UCSD-AML1 (cell line): Measurements from ENCODE around the gene LRRC55.
"Not testable (repeated sequence)": the region's sequence is repeated elsewhere in the genome, so short reads cannot be mapped to it uniquely, and the experiment has no call there.

Source experiments
- DNase-seq: peaks from one replicate; lab custom pipeline; 2025; ENCODE audit not compliant: unreplicated experiment; lab: John Stamatoyannopoulos, UW

LRRC55 gene

GRCh38 chr11:57160665-57161064 is 21.1 kb upstream of the LRRC55 start:
- no peak for DNase-seq

GRCh38 chr11:57161351-57161750 is 20.4 kb upstream of the LRRC55 start:
- DNase-seq = no peak

- no peak for DNase-seq
Observed at GRCh38 chr11:57162179-57162898, 19.4 kb upstream of the LRRC55 start.

- DNase-seq = no peak
Observed at GRCh38 chr11:57163160-57163868, 18.4 kb upstream of the LRRC55 start.

GRCh38 chr11:57164317-57164716 is 17.4 kb upstream of the LRRC55 start:
- no peak for DNase-seq

GRCh38 chr11:57167125-57167846 is 14.5 kb upstream of the LRRC55 start:
- no peak for DNase-seq

- not testable (repeated sequence) for DNase-seq
Observed at GRCh38 chr11:57169732-57170313, 11.9 kb upstream of the LRRC55 start.

- no peak for DNase-seq
Observed at GRCh38 chr11:57172031-57172430, 9.7 kb upstream of the LRRC55 start.

GRCh38 chr11:57174656-57175055 is 7.1 kb upstream of the LRRC55 start:
- DNase-seq = no peak

GRCh38 chr11:57175478-57175877 is 6.3 kb upstream of the LRRC55 start:
- DNase-seq = no peak

GRCh38 chr11:57178334-57178733 is 3.4 kb upstream of the LRRC55 start:
- no peak for DNase-seq

- DNase-seq = no peak
Observed at GRCh38 chr11:57179681-57180080, 2.1 kb upstream of the LRRC55 start.

- DNase-seq = no peak
Observed at GRCh38 chr11:57180081-57180561, 1.6 kb upstream of the LRRC55 start.

GRCh38 chr11:57180964-57181363 is 789 bp upstream of the LRRC55 start:
- no peak for DNase-seq

- DNase-seq = no peak
Observed at GRCh38 chr11:57182896-57183295, 1.1 kb downstream of the LRRC55 start.

- no peak for DNase-seq
Observed at GRCh38 chr11:57190548-57190947, 8.8 kb downstream of the LRRC55 start.

- no peak for DNase-seq
Observed at GRCh38 chr11:57191311-57192219, 9.8 kb downstream of the LRRC55 start.

- DNase-seq = no peak
Observed at GRCh38 chr11:57192316-57192715, 10.6 kb downstream of the LRRC55 start.

- no peak for DNase-seq
Observed at GRCh38 chr11:57196596-57196995, 14.8 kb downstream of the LRRC55 start.

GRCh38 chr11:57197762-57198161 is 16.0 kb downstream of the LRRC55 start:
- DNase-seq = no peak
